ENCODE results near the gene TPK1. TPM values are rescaled to one million over a fixed set of nuclear protein-coding genes. Genes with fewer than 3 reads are reported as not detected.

TPK1 gene
- total and polyA plus RNA-seq, 2 of the 13 experiments (the other 11 are each of a cell fraction or from before 2014, with no cell fraction given), result 1.0 to 1.2 TPM

DNA sequence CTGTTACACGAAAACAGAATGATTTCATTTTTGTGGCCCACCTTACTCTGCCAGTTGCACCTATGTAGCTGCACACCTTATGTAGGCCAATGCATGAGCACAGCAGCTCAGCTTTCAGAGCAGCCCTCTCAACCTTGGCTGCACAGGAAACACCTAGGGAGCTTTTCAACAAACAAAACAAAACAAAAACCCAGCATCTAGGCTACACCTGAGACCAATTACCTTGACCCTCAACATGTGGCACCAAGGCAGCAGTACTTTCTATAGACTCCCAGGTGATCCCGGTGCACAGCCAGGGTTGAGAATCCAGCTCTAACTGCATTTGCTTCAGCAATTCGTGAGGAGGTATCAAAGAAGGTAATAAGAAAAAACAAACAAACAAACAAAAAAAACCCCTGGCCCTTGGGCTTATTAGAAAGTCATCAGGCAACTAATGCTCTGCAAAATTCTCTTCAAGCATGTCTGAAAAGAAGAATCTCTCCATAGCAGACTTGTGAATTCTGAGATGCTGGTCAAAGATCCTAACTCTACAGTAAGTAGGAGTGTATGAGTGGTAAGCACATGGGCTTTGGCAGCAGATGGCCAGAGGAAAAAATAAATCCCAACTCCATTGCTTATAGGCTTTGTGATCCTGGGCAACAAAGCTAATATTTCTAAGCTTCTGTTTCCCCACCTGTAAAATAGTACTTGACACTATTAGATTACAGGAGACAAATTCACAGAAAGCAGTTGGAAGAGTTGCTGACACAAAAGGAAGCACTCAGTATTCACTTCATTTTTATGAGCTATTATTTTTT lies 318.9 kb downstream of the TPK1 start:
- no peaks in the 10 kb centered on the region for H4K20me1 ChIP-seq (ENCODE audit: insufficient read depth, low read length)
- FAIRE-seq (no peak), ATAC-seq (no peak), DNase-seq (ENCODE audit: low spot score) (no peak)
- POLR2A ChIA-PET, result no interaction called here
- intact Hi-C loops (cut with micrococcal nuclease; ENCODE audit: unreplicated experiment) (no loop called here), in situ Hi-C loops (cut with HindIII; ENCODE audit: extremely low pct_ligation_motif_present, low pct_unique_long_range_greater_than_20kb) (no loop called here)
- no TSS peak for BruUV-seq (replicated peaks)
- H3K79me2 ChIP-seq (ENCODE audit: insufficient read depth, low read length), result no peaks in the 10 kb centered on the region
- no peaks in the 10 kb centered on the region for H3K4me1 ChIP-seq (ENCODE audit: insufficient read depth, low read length)
- CTCF ChIA-PET (ENCODE audit: low intra/inter-chr PET ratio, low total read pairs), result no interaction called here
- H3K27me3 ChIP-seq (ENCODE audit: control insufficient read depth in 1 of 2, insufficient read depth in 2 of 2, low read length in 2 of 2), result no peaks in the 10 kb centered on the region
- WGBS (ENCODE audit: low lambda C conversion rate), result 0% methylated on average over 3 of the region's 3 CpGs
- H3K36me3 ChIP-seq (replicated peaks in 1 of 2; ENCODE audit: control insufficient read depth in 1 of 2, insufficient read depth in 2 of 2, low read length in 2 of 2), result no peaks in the 10 kb centered on the region
- no peak overlapping the region for H3K4me2 ChIP-seq (ENCODE audit: low read depth, low read length)
- H2AFZ ChIP-seq (ENCODE audit: low read length), result no peak overlapping the region
- no peak overlapping the region for H3K9ac ChIP-seq (ENCODE audit: insufficient read depth, low read depth, low read length)
- H3K4me3 ChIP-seq (replicated peaks in 1 of 3; ENCODE audit: insufficient read depth in 1 of 3, low read depth in 2 of 3, low read length in 3 of 3), result no peak overlapping the region
- H3K27ac ChIP-seq (ENCODE audit: extremely low read length, insufficient read depth, low read length), result no peak overlapping the region
- no peaks in the 10 kb centered on the region for H3K9me3 ChIP-seq (ENCODE audit: low read length)
- TF ChIP-seq ZNF773 (CRISPR knock-in tag; IDR thresholded peaks at IDR 0.05; ENCODE audit: borderline replicate concordance) (no peak), RBM39 (IDR thresholded peaks at IDR 0.05; ENCODE audit: low read depth, low read length, poor library complexity, severe bottlenecking) (no peak), GFI1 (CRISPR knock-in tag; IDR thresholded peaks at IDR 0.05; ENCODE audit: borderline replicate concordance) (no peak), TBP (CRISPR knock-in tag; IDR thresholded peaks at IDR 0.05) (no peak), IRX3 (CRISPR knock-in tag; IDR thresholded peaks at IDR 0.05; ENCODE audit: borderline replicate concordance, low read depth) (no peak), HCFC1 (IDR thresholded peaks at IDR 0.05; ENCODE audit: low read depth, low read length) (no peak), TGIF2 (CRISPR knock-in tag; IDR thresholded peaks at IDR 0.05) (no peak), ZNF34 (CRISPR knock-in tag; IDR thresholded peaks at IDR 0.05; ENCODE audit: borderline replicate concordance) (no peak)
- TF ChIP-seq, protein P1, sequence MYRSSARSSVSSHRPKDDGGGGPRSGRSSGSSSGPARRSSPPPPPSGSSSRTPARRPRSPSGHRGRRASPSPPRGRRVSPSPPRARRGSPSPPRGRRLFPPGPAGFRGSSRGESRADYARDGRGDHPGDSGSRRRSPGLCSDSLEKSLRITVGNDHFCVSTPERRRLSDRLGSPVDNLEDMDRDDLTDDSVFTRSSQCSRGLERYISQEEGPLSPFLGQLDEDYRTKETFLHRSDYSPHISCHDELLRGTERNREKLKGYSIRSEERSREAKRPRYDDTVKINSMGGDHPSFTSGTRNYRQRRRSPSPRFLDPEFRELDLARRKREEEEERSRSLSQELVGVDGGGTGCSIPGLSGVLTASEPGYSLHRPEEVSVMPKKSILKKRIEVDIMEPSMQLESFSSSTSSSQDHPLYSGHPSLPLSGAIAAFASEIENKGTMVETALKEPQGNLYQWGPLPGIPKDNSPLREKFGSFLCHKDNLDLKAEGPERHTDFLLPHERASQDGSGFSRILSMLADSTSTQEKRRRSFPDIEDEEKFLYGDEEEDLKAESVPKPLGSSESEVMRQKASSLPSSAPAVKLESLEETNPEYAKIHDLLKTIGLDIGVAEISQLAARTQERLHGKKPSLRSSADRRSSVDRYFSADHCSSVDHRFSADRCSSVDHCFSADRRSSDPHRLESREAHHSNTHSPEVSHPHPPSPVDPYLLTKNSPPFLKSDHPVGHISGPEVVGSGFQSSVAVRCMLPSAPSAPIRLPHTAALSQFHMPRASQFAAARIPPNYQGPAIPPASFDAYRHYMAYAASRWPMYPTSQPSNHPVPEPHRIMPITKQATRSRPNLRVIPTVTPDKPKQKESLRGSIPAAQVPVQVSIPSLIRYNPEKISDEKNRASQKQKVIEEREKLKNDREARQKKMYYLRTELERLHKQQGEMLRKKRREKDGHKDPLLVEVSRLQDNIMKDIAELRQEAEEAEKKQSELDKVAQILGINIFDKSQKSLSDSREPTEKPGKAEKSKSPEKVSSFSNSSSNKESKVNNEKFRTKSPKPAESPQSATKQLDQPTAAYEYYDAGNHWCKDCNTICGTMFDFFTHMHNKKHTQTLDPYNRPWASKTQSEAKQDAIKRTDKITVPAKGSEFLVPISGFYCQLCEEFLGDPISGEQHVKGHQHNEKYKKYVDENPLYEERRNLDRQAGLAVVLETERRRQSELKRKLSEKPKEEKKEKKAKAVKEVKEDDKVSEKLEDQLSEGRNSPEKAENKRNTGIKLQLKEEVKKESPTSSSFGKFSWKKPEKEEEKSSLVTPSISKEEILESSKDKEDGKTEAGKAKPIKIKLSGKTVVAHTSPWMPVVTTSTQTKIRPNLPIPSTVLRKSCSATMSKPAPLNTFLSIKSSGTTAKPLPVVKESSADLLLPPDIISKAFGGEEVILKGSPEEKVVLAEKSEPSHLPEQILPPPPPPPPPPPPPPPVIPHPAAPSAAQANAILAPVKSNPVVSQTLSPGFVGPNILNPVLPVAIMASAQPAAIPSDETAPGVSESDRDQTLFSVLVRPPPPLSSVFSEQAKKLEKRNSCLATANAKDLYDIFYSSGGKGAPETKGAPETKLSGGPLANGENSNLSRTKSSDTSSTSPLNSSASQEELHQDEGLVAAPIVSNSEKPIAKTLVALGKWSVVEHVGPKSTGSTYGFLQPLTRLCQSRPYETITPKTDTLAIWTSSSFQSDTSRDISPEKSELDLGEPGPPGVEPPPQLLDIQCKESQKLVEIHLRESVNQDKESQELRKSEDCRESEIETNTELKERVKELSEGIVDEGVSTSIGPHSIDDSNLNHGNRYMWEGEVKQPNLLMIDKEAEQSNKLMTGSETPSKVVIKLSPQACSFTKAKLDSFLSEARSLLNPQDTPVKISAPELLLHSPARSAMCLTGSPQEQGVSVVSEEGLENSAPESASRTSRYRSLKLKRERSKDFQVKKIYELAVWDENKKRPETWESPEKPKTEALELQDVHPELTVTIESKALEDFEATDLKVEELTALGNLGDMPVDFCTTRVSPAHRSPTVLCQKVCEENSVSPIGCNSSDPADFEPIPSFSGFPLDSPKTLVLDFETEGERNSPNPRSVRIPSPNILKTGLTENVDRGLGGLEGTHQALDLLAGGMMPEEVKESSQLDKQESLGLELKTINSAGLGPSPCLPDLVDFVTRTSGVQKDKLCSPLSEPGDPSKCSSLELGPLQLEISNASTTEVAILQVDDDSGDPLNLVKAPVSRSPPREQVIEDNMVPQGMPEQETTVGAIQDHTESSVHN (CRISPR knock-in tag; IDR thresholded peaks at IDR 0.05), result no peak
- TF ChIP-seq, protein P2, sequence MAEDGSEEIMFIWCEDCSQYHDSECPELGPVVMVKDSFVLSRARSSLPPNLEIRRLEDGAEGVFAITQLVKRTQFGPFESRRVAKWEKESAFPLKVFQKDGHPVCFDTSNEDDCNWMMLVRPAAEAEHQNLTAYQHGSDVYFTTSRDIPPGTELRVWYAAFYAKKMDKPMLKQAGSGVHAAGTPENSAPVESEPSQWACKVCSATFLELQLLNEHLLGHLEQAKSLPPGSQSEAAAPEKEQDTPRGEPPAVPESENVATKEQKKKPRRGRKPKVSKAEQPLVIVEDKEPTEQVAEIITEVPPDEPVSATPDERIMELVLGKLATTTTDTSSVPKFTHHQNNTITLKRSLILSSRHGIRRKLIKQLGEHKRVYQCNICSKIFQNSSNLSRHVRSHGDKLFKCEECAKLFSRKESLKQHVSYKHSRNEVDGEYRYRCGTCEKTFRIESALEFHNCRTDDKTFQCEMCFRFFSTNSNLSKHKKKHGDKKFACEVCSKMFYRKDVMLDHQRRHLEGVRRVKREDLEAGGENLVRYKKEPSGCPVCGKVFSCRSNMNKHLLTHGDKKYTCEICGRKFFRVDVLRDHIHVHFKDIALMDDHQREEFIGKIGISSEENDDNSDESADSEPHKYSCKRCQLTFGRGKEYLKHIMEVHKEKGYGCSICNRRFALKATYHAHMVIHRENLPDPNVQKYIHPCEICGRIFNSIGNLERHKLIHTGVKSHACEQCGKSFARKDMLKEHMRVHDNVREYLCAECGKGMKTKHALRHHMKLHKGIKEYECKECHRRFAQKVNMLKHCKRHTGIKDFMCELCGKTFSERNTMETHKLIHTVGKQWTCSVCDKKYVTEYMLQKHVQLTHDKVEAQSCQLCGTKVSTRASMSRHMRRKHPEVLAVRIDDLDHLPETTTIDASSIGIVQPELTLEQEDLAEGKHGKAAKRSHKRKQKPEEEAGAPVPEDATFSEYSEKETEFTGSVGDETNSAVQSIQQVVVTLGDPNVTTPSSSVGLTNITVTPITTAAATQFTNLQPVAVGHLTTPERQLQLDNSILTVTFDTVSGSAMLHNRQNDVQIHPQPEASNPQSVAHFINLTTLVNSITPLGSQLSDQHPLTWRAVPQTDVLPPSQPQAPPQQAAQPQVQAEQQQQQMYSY (CRISPR knock-in tag; IDR thresholded peaks at IDR 0.05), result no peak
- TF ChIP-seq, protein P3, sequence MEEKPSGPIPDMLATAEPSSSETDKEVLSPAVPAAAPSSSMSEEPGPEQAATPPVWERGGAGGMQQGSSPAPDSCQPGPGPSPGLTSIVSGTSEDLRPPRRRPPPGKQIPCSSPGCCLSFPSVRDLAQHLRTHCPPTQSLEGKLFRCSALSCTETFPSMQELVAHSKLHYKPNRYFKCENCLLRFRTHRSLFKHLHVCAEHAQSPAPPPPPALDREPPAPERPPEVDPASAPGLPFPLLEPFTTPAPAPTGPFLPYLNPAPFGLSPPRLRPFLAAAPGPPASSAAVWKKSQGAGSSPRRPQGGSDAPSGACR (CRISPR knock-in tag; IDR thresholded peaks at IDR 0.05), result no peak

All from HepG2 (cell line).